Glutamatergic neuron (in vitro differentiated cells): ENCODE results near the gene AKR1D1. TPM values are rescaled to one million over a fixed set of nuclear protein-coding genes. Genes with fewer than 3 reads are reported as not detected.

ENCODE experiments used
- DNase-seq: peaks from one replicate; pipeline ENCODE4 v3.0.0; 2022
- H3K27ac Mint-ChIP-seq: one replicate; pipeline ENCODE4 v1.8.0; 2020; ENCODE audit warnings: mild to moderate bottlenecking, mixed read lengths, inconsistent platforms; ENCODE audit not compliant: unreplicated experiment
- H3K27me3 Mint-ChIP-seq: one replicate; pipeline ENCODE4 v1.8.0; 2020; ENCODE audit warnings: mild to moderate bottlenecking, moderate library complexity, mixed read lengths, inconsistent platforms; ENCODE audit not compliant: unreplicated experiment
- H3K36me3 Mint-ChIP-seq: one replicate; pipeline ENCODE4 v1.8.0; 2020; ENCODE audit warnings: mild to moderate bottlenecking, mixed read lengths, inconsistent platforms; ENCODE audit not compliant: unreplicated experiment
- H3K4me1 Mint-ChIP-seq: one replicate; pipeline ENCODE4 v1.8.0; 2020; ENCODE audit warnings: mild to moderate bottlenecking, low read depth, mixed read lengths, inconsistent platforms; ENCODE audit not compliant: unreplicated experiment
- H3K4me3 Mint-ChIP-seq: one replicate; pipeline ENCODE4 v1.8.0; 2020; ENCODE audit warnings: mild to moderate bottlenecking, mixed read lengths, inconsistent platforms; ENCODE audit not compliant: unreplicated experiment
- H3K9me3 Mint-ChIP-seq: one replicate; pipeline ENCODE4 v1.8.0; 2020; ENCODE audit warnings: mild to moderate bottlenecking, moderate library complexity, mixed read lengths, inconsistent platforms; ENCODE audit not compliant: unreplicated experiment
- CTCF ChIP-seq: fragments of 200-600 bp; sonication (generic); IDR thresholded peaks from one replicate; pipeline ENCODE4 v1.5.0; 2021; ENCODE audit not compliant: partially characterized antibody, unreplicated experiment
- total RNA-seq: library from RNA; stranded (reverse); fragmentation: NEBNext Ultra II Directional; extraction: Animal tissue kit (Norgen Biotek cat#: 25700); gene quantifications from one replicate; pipeline ENCODE4 v1.2.1, GENCODE V29; 2021; ENCODE audit not compliant: unreplicated experiment

The AKR1D1 gene
- total RNA-seq, 1 donor from 2014 or later = not detected

GRCh38 chr7:138120140-138120827 is 44.0 kb downstream of the AKR1D1 start:
- DNase-seq = no peak
- Mint-ChIP-seq H3K9me3 (peaks cover 2% of the 10 kb centered on the region), H3K36me3 (no peaks in the 10 kb centered on the region), H3K27me3 (peaks cover 2% of the 10 kb centered on the region), H3K27ac (no peak overlapping the region), H3K4me3 (no peak overlapping the region), H3K4me1 (no peaks in the 10 kb centered on the region)
- TF ChIP-seq CTCF = no peak

- Mint-ChIP-seq H3K4me3 (no peak overlapping the region), H3K4me1 (no peaks in the 10 kb centered on the region), H3K27ac (no peak overlapping the region), H3K27me3 (peaks cover 2% of the 10 kb centered on the region), H3K36me3 (no peaks in the 10 kb centered on the region), H3K9me3 (no peaks in the 10 kb centered on the region)
- DNase-seq = no peak
- no peak for TF ChIP-seq CTCF
Measured at GRCh38 chr7:138122162-138122561, 45.9 kb downstream of the AKR1D1 start.

- H3K27ac Mint-ChIP-seq = no peak overlapping the region
- H3K36me3 Mint-ChIP-seq = no peaks in the 10 kb centered on the region
- no peak overlapping the region for H3K4me3 Mint-ChIP-seq
- TF ChIP-seq CTCF = no peak
- H3K9me3 Mint-ChIP-seq = no peaks in the 10 kb centered on the region
- DNase-seq = no peak
- H3K27me3 Mint-ChIP-seq = peaks cover under 1% of the 10 kb centered on the region
- H3K4me1 Mint-ChIP-seq = no peaks in the 10 kb centered on the region
Measured at GRCh38 chr7:138125119-138125518, 48.9 kb downstream of the AKR1D1 start.

DNA sequence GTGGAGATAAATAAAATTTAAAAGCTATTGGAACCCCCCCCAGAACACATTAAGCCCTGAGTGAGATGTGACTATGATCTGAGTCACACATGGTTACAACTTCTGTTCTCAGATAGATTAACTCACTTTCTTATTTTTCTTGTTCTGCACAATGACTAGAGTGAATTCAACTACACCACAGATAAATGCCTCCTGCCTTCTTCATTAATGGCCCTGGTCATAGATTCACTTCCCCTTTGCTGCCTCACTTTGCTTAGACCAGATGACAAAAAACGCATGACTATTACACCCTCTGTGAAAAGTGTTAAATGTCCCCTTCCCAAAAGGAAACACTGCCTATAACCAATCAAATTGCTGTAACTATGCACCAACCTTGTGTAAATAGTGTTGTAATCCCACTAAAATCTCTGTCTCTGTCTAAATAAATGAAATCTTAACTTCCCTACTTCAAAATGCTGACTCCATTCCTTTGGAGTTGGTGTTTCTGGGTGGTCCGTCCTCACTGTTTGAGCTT is 49.4 kb downstream of the AKR1D1 start:
- Mint-ChIP-seq H3K36me3 (no peaks in the 10 kb centered on the region), H3K27me3 (peaks cover 2% of the 10 kb centered on the region), H3K27ac (no peak overlapping the region), H3K4me3 (no peak overlapping the region), H3K9me3 (no peaks in the 10 kb centered on the region), H3K4me1 (no peaks in the 10 kb centered on the region)
- TF ChIP-seq CTCF = no peak
- no peak for DNase-seq

DNA sequence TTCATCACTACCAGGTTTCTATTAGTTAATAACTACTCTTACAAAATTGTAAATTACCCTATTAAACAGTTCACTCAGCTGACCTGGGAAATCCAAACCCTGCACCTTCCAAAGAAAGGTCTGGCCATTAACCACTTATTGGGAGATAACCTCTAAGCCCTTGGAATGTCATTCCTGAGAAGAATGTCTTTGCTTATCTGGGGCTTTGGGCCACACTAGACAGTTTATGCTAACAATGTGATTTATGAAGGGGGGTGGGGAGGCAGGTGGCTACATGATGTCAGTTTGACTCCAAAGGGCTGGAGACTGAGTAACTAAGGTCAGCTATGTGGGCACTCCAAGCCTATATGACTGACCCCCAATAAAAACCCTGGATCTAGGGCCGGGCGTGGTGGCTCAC is 50.7 kb downstream of the AKR1D1 start:
- H3K27me3 Mint-ChIP-seq = peaks cover 2% of the 10 kb centered on the region
- H3K27ac Mint-ChIP-seq = no peak overlapping the region
- H3K36me3 Mint-ChIP-seq = no peaks in the 10 kb centered on the region
- H3K9me3 Mint-ChIP-seq = no peaks in the 10 kb centered on the region
- TF ChIP-seq CTCF = no peak
- H3K4me1 Mint-ChIP-seq = no peaks in the 10 kb centered on the region
- H3K4me3 Mint-ChIP-seq = no peak overlapping the region
- DNase-seq = no peak
